Fibroblast of villous mesenchyme (primary cell): Measurements from ENCODE around the gene IFFO2. TPM values are rescaled to one million over a fixed set of nuclear protein-coding genes. Genes with fewer than 3 reads are reported as not detected.
A peak's percentile ranks its signal among the peaks of the same experiment; 100 is the strongest.

Experiments
- DNase-seq: peaks from one replicate; pipeline ENCODE4 v3.0.0-alpha.2; 2010; ENCODE audit warnings: low read depth
- H3K4me3 ChIP-seq: 2 replicates; pipeline ENCODE4 v1.5.1; 2011; ENCODE audit warnings: low read depth, mild to moderate bottlenecking, low read length
- CTCF ChIP-seq: IDR thresholded peaks from 2 replicates; pipeline ENCODE4 v1.5.1; 2012; ENCODE audit warnings: low read depth, mild to moderate bottlenecking, low read length; ENCODE audit not compliant: insufficient read depth
- total RNA-seq: library from RNA; depleted of rRNA; stranded (reverse); fragments of >200 nt; gene quantifications from 2 replicates; pipeline ENCODE4 v1.2.3, GENCODE V29; 2012

Gene IFFO2
- total RNA-seq, 1 donor, result 11.2 TPM

DNA sequence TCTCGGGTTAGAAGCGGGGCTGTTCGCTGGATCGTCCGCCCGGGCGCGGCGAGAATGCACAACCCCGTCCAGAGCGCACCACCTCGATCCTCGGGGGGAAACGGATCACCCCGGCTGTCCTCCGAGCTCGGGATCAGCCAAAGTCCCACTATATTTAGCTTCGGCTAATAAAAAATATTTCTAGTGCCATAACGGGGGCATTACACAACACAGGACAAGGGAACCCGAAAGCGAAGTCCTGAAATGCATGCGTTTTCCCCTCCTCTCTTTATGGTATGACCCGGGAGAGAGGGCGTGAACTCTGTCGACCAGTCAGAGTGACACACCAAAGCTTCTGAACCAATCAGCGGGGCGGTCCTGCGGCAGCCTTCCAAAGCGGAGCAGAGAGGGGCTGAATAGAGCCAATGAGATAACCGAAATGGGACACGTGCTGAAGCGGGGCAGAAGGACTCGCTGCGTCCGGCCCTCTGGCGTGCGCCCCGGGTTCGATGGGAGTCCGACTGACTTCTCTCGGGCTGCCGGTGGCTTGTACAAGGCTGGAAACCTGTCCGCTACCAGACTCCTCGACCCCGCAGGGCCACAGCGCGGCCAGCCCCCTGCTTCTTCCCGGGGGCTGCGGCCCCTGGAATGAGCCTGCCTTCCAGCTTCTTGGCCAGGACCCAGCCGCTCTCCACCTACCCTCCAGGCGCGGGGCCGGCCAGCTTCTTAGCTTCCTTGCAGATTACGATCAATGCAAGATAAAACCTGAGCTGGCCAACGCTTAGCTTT, 53.8 kb downstream of the IFFO2 start, which contains the start of gene ALDH4A1:
TSS of gene ALDH4A1 (minus strand) at position 33 of the 768 bp plus-strand sequence. CDS start at position 1, 32 bp downstream.
- no peak for TF ChIP-seq CTCF
- H3K4me3 ChIP-seq, result peak within 1 kb of the TSS; percentile 85
- DNase-seq, result peak; percentile 98

DNA sequence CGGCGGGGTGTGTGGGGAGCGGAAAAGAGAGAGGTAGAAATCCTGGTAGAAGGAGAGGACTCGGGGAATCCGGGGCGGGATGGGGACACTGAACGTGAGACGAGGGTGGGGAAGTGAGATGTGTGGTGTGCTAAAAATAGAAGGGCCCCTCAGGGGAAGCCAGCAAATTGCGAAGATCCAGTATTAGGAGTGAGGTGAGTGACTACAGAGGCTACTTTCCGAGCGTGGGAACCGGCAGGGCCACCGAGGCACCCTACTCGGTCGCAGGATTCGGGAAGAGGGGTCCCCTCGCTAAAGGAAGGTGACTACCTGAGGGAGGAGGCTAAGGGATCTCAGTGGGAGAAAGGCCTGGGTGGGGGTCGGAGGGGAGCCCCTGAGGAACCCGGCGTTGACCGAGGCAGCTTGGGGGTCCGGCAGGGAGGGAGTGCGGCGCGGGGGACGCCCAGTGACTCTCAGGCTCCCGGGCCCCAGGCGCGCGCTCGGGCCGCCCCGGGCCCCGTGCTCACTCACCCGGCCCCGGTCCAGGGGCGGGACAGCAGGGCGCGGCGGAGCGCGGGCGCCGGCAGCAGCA, 54.4 kb downstream of the IFFO2 start:
- peak overlapping the region; percentile 85 for H3K4me3 ChIP-seq
- no peak for TF ChIP-seq CTCF
- no peak for DNase-seq

DNA sequence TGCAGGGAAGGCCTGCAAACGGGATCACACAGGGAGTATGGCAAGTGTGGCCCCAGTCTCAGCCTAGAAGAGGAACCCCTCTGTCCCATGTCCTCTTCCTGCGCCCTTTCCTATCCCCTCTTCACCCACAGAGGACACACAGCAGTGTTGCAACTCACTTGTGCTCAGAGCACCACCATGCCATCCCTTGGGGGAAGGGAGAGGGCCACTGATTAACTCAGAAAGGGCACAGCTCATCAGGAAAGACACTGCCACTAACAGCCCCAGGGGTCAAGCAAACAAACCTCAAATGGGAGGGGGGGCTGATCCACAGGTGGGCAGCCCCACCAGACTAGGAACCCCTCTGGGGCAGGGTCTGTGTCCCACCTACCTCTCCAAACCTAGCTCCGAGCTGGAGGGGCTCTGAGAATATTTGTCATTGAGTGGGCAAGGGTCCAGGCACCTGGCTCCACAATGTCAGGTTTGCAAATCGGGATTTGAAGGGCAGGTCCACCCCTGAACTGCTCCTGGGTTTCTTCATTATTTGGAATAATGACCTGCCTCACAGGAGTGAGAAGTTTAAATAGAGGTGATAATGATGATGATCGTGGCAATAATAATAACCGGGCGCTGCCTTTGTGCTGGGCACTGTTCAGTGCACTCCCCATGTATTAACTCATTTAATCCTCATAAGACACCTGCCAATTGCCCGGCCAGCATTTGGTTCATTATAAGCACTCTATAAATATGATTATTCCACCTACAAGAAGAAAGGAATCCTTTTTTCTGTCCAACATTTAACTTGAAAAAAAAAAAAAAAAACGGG, 55.1 kb downstream of the IFFO2 start:
- peak overlapping the region; percentile 85 for H3K4me3 ChIP-seq
- no peak for DNase-seq
- TF ChIP-seq CTCF, result no peak

DNA sequence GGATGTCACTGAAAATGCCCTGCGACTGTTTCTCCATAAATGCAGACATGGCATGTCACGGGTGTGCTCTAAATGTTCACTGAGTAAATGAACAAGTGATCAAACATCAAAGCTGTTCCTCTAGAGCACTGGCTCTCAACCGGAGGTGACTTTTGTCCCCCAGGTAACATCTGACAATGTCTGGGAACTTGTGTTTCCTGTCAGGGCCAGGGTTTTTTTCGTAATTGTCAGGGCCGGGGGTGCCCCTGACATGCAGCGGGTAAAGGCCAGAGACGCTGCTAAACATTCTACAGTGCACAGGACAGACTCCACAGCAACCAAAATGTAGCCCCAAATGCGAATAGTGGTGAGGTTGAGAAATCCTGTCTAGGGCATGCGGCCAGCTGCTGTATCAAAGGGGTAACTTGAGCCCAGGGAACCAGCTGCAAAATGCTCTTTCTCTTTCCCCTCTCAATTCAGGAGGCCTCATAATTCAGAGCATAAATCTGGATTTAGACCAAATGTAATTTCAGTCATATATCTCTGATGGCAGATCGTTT, 56.1 kb downstream of the IFFO2 start:
- H3K4me3 ChIP-seq, result no peak overlapping the region
- no peak for DNase-seq
- no peak for TF ChIP-seq CTCF

- no peak overlapping the region for H3K4me3 ChIP-seq
- no peak for DNase-seq
- TF ChIP-seq CTCF, result no peak
Measured at GRCh38 chr1:18899363-18900049, 57.0 kb downstream of the IFFO2 start.

DNA sequence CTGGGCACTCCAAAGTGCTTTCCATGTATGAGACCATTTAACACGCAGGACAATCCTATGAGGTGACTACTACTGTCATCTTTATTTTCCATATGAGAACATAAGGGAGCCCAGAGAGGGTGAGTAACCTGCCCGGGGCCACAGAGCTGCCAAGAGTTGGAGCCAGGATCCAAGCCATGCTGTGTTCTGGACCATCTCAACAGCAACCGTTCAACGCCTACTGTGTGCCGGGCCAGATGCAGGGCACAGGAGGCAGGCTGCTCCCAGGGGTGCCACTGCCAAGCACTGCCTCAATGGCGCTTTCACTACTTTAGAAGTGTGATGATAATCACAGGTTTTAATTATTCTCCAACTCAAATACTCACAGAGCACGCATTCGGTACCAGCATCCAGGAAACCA, 57.9 kb downstream of the IFFO2 start:
- no peak overlapping the region for H3K4me3 ChIP-seq
- no peak for DNase-seq
- TF ChIP-seq CTCF, result no peak
